ENCODE data around the gene KRTAP9-1.

KRTAP9-1 gene

DNA sequence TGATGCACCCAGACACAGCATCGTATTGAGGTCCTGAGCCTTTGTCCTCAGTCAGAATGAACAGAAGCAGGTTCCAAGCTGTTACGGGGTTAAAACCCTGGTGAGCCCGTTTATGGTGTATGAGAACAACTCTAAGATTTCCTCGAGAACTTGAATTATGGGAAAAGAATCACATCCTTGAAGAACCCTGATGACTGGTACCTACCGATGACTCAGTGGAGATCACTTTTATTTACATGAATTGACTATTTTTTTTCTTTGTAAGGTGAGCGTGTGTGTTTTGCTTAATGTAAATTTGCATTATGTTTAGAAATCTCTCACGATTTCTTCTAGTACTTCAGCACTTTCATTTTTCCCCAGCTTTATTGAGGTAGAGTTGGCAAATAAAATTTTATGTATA lies 25.9 kb upstream of the KRTAP9-1 start:
- DNase-seq (no peak), ATAC-seq (replicated peaks) (no peak)
- H3K27ac Mint-ChIP-seq, result no peak overlapping the region
- H3K9me3 Mint-ChIP-seq, result no peaks in the 10 kb centered on the region
- peaks cover 9% of the 10 kb centered on the region in 2 donors for H3K4me1 Mint-ChIP-seq
- no peak overlapping the region for H3K4me3 Mint-ChIP-seq
- H3K36me3 Mint-ChIP-seq, result no peaks in the 10 kb centered on the region
- H3K27me3 Mint-ChIP-seq, result peaks cover 0 to 4% of the 10 kb centered on the region in 2 donors

DNA sequence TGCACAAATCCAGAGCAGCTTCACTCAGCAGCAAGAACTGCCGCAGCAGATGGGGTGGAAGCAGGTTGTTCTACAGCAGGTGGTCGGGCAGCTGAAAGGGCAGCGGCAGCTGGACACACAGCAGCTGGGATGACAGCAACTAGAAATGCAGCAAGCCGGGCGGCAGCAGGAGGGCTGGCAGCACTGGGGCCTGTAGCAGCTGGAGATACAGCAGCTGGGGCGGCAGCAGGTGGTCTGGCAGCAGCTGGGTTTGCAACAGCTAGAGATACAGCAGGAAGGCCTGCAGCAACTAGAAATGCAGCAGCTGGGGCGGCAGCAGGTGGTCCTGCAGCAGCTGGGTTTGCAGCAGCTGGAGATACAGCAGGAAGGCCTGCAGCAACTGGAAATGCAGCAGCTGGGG lies 22.1 kb upstream of the KRTAP9-1 start:
- Mint-ChIP-seq H3K27me3 (no peaks in the 10 kb centered on the region), H3K4me3 (no peak overlapping the region), H3K4me1 (peaks cover 9% of the 10 kb centered on the region in 2 donors), H3K27ac (no peak overlapping the region), H3K36me3 (no peaks in the 10 kb centered on the region), H3K9me3 (peaks cover 2 to 4% of the 10 kb centered on the region in 2 donors)
- DNase-seq, result no peak
- ATAC-seq (replicated peaks), result no peak

DNA sequence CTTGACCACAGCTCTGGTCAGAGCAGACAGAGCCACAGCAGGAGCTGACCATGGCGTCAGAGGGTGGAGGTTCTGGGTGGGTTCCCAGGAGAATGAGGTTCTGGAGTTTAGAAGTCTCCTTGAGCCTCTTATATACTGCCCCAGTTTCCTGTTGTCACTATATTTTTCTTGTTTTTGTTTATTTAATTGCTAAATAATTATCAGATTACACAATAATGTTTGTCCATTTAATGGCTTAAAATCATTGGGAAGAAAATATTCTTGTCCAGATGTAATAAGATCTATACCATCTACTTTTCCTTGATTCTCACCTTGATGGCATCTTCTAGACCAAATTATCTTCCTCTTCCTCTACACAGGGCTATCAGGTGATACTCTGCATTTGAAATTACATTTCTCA lies 21.6 kb upstream of the KRTAP9-1 start, which contains the start of gene KRTAP4-3:
Gene KRTAP4-3, minus strand, starts transcription at position 101 of the 400 bp plus-strand sequence. Its CDS starts 49 bp downstream, at position 52.
- peaks cover 9 to 13% of the 10 kb centered on the region in 2 donors for H3K4me1 Mint-ChIP-seq
- peak within 1 kb of the TSS; percentile 25 for H3K27ac Mint-ChIP-seq
- ATAC-seq (replicated peaks) (no peak), DNase-seq (no peak)
- H3K36me3 Mint-ChIP-seq, result no peaks in the 10 kb centered on the region
- no peaks in the 10 kb centered on the region for H3K27me3 Mint-ChIP-seq
- H3K9me3 Mint-ChIP-seq, result peaks cover 2 to 4% of the 10 kb centered on the region in 2 donors
- no peak within 1 kb of the TSS for H3K4me3 Mint-ChIP-seq

DNA sequence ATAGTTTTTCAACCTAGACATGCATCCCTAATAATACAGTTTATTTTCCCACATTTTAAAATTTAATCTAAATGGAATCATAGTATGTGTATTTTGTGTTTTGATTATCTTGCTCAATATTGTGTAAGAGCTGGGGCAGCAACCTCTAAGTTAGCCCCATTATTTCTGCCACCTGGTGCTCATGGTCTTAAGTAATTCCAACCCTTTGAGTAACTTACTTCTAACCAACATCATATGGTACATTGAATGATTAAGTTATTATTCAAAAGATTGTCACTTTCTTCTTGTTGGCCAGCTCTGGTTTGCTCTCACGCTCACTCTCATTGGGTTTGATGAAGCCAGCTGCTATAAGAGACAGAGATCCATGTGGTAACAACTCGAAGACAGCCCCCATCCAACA lies 17.8 kb upstream of the KRTAP9-1 start:
- H3K9me3 Mint-ChIP-seq, result peaks cover 2 to 4% of the 10 kb centered on the region in 2 donors
- ATAC-seq (replicated peaks), result no peak
- H3K4me1 Mint-ChIP-seq, result peaks cover 26 to 35% of the 10 kb centered on the region in 2 donors
- no peaks in the 10 kb centered on the region for H3K36me3 Mint-ChIP-seq
- no peak overlapping the region for H3K4me3 Mint-ChIP-seq
- DNase-seq, result no peak
- no peak overlapping the region for H3K27ac Mint-ChIP-seq
- no peaks in the 10 kb centered on the region for H3K27me3 Mint-ChIP-seq

DNA sequence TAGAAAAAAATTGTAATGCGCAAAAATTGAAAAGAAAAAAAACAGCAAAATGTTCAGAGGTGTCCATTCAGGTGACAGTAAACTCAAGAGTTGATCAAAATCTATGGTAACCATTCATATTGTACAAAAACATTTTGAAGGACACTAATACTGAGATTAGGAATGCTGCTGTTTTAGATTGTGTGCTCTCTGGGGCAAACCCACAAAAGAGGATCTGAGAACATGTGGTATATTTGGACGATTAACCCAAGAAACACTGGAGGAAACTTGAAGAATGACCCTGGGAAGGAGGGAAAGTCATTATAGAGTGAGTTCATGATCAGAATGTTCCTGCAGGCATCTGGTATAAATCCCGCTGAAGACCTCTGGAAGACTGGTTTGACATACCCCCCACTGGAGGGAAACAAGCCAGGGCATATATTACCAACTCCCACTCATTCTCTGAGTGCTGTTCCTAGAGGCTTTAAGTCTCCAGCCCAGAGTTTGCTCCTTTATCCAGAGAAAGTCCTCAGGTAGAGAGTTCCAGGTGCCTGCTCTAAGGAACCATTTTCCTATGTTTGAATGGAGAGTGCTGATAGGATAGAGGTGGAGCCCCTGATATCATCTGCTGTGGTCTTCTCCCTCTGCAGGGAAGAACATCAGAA lies 12.8 kb upstream of the KRTAP9-1 start:
- ATAC-seq (replicated peaks) (peak; percentile 95 to 96), DNase-seq (peak; percentile 19)
- H3K4me3 Mint-ChIP-seq, result no peak overlapping the region
- no peaks in the 10 kb centered on the region for H3K27me3 Mint-ChIP-seq
- H3K36me3 Mint-ChIP-seq, result no peaks in the 10 kb centered on the region
- peaks cover 0 to 1% of the 10 kb centered on the region in 2 donors for H3K9me3 Mint-ChIP-seq
- H3K4me1 Mint-ChIP-seq, result peaks cover 39 to 51% of the 10 kb centered on the region in 2 donors
- peak overlapping the region; percentile 65 for H3K27ac Mint-ChIP-seq

DNA sequence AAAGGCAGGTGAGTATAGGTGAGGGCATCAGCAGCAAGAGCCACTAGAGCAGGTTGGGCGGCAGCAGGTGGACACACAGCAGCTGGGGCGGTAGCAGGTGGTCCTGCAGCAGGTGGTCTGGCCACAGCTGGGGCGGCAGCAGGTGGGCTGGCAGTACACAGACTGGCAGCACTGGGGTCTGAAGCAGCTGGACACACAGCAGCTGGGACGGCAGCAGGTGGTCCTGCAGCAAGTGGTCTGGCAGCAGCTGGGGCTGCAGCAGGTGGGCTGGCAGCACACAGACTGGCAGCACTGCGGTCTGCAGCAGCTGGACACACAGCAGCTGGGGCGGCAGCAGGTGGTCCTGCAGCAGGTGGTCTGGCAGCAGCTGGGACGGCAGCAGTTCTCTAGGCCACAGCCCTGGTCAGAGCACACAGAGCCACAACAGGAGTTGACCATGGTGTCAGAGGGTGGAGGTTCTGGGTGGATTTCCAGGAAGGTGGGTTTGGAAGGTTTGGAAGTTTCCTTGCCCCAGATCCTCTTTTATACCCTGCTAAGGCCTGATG lies 11.9 kb upstream of the KRTAP9-1 start, which contains the start of gene KRTAP4-2:
Gene KRTAP4-2, minus strand, starts transcription at position 495 of the 545 bp plus-strand sequence. Its CDS starts 57 bp downstream, at position 438.
- DNase-seq (no peak), ATAC-seq (replicated peaks) (no peak)
- Mint-ChIP-seq H3K4me1 (peaks cover 34 to 43% of the 10 kb centered on the region in 2 donors), H3K27ac (peak within 1 kb of the TSS; percentile 81), H3K4me3 (peak within 1 kb of the TSS in 1 of 2 donors; percentile 7), H3K27me3 (no peaks in the 10 kb centered on the region), H3K9me3 (peaks cover 0 to 1% of the 10 kb centered on the region in 2 donors), H3K36me3 (no peaks in the 10 kb centered on the region)

DNA sequence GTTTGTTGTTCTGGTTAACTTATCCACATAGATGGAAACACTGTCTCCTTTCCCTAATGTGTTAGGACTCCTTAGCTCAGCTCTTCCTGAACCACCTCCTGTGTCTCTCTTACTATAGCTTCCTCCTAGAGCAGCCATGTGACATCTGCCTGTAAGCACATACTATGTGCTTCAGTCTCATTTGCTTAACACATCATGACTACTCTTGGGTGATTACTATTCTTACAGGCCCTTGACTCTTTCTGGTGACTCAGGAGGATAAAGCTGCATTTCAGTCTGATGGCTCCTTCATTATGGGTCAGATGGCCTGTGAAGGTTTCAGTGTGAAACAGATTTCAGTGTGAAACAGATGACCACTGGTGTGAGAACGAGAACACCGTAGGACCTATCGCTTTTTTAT lies 11.3 kb upstream of the KRTAP9-1 start:
- peak; percentile 37 to 48 for ATAC-seq (replicated peaks)

DNA sequence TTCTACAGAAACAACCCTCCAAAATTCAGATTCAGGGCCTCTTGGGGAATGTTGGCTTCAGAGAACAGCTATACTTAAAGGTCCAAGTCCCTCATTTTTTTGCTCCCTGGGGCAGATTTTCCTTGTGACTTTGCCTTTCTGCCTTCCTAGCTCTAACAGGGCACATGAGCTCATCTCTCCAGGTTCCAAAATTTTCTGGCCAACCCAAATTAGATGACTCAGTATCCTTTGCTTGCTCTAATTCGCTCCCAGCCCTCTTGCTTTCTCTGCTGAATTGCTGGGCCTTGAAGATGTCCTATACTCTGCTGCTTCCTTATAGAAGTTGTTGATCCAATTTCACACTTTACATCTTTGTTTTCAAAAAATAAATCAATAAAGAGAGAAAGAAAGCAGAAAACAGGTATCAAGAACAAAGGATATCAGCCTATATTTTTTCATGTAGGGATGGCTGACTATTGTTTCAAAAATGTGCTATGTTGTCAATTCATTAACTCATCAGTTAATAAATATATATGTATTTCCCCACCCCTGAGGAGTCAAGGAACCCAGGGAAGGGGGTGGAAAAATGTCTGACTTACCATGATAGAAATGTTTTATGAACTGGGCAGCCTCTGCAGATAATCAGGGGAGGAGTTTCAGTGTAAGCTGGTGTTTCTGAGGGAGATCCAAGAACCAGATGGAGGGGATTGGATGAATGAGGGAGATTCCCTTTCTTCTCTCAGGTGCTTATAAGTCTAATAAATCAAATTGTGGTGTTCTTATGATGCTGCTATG lies 10.7 kb upstream of the KRTAP9-1 start:
- ATAC-seq (replicated peaks) (no peak), DNase-seq (no peak)
- no peak overlapping the region for H3K4me3 Mint-ChIP-seq
- H3K36me3 Mint-ChIP-seq, result no peaks in the 10 kb centered on the region
- H3K4me1 Mint-ChIP-seq, result peaks cover 31 to 42% of the 10 kb centered on the region in 2 donors
- no peak overlapping the region for H3K27ac Mint-ChIP-seq
- H3K9me3 Mint-ChIP-seq, result peaks cover 0 to 1% of the 10 kb centered on the region in 2 donors
- peaks cover 0 to under 1% of the 10 kb centered on the region in 2 donors for H3K27me3 Mint-ChIP-seq

More for the DNA sequence above, 11.3 kb upstream of the KRTAP9-1 start:
- peak overlapping the region; percentile 25 for H3K27ac Mint-ChIP-seq
- peaks cover 33 to 42% of the 10 kb centered on the region in 2 donors for H3K4me1 Mint-ChIP-seq
- peaks cover 0 to 1% of the 10 kb centered on the region in 2 donors for H3K9me3 Mint-ChIP-seq
- no peaks in the 10 kb centered on the region for H3K36me3 Mint-ChIP-seq
- no peak for DNase-seq
- H3K27me3 Mint-ChIP-seq, result no peaks in the 10 kb centered on the region
- no peak overlapping the region for H3K4me3 Mint-ChIP-seq

DNA sequence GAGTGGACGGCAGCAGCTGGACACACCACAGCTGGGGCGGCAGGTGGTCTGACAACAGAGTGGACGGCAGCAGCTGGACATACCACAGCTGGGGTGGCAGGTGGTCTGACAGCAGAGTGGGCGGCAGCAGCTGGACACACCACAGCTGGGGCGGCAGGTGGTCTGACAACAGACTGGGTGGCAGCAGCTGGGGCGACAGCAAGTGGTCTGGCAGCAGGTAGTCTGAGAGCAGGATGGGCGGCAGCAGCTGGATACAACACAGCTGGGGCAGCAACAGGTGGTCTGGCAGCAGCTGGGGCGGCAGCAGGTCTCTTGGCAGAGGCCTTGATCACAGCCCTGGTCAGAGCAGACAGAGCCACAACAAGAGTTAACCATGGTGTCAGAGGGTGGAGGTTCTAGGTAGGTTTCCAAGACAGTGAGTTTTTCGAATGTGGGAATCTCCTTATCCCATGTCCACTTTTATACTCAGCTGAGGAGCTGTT lies 5.2 kb upstream of the KRTAP9-1 start, which contains the start of gene KRTAP4-1:
Gene KRTAP4-1, minus strand, starts transcription at position 432 of the 482 bp plus-strand sequence. Its CDS starts 57 bp downstream, at position 375.
- Mint-ChIP-seq H3K27me3 (peaks cover 0 to 15% of the 10 kb centered on the region in 2 donors), H3K27ac (no peak within 1 kb of the TSS), H3K36me3 (no peaks in the 10 kb centered on the region), H3K4me1 (no peaks in the 10 kb centered on the region), H3K4me3 (no peak within 1 kb of the TSS), H3K9me3 (no peaks in the 10 kb centered on the region)
- DNase-seq (no peak), ATAC-seq (replicated peaks) (no peak)

DNA sequence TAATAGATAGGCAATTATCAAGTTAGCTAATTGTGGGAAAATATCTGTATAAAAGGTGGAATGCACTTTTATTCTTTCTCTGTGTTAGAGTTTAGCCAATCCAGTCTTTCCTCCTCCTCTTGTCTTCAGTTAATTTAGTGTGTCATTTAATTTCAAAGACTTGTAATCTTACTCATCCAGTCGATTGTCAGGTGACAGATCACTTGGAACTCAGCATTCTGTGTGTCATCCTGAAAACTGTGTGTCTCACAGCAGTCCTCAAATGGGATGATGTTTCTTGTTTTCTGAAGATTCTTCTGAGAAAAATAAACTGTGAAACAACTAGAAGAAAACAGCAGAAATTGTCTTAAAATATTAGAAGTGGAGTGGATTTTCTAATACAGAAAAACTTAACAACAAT lies 4.7 kb upstream of the KRTAP9-1 start:
- no peak for DNase-seq
- H3K36me3 Mint-ChIP-seq, result no peaks in the 10 kb centered on the region
- H3K4me3 Mint-ChIP-seq, result no peak overlapping the region
- H3K9me3 Mint-ChIP-seq, result no peaks in the 10 kb centered on the region
- peaks cover 3 to 17% of the 10 kb centered on the region in 2 donors for H3K27me3 Mint-ChIP-seq
- no peak overlapping the region for H3K27ac Mint-ChIP-seq
- no peaks in the 10 kb centered on the region for H3K4me1 Mint-ChIP-seq
- no peak for ATAC-seq (replicated peaks)

DNA sequence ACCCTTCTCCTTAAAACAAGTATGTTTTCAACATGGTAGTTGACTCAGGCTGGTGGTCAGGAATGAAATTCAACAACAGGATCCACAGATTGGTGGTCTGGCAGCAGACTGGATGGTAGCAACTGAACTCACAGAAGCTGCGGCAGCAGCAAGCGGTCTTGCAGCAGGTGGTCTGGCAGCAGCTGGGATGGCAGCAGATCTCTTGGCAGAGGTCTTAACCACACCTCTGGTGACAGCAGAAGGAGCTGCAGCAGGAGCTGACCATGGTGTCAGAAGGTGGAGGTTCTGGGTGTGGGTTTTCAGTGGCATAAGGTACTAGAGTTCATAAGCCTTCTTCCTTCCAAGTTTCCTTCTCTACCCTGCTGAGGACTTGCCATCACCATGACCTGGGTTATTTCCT lies 2.8 kb upstream of the KRTAP9-1 start:
- DNase-seq (no peak), ATAC-seq (replicated peaks) (no peak)
- Mint-ChIP-seq H3K27me3 (peaks cover 15 to 35% of the 10 kb centered on the region in 2 donors), H3K27ac (no peak overlapping the region), H3K4me1 (no peaks in the 10 kb centered on the region), H3K9me3 (no peaks in the 10 kb centered on the region), H3K36me3 (no peaks in the 10 kb centered on the region), H3K4me3 (no peak overlapping the region)

DNA sequence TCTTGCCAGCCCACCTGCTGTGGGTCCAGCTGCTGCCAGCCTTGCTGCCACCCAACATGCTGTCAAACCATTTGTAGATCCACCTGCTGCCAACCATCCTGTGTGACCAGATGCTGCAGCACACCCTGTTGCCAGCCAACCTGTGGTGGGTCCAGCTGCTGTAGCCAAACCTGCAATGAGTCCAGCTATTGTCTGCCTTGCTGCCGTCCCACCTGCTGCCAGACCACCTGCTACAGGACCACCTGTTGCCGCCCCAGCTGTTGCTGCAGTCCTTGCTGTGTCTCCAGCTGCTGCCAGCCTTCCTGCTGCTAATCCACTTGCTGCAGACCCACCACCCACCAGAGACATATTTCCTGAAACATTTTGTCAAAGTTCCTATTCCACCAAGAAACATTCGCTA lies 641 bp downstream of the KRTAP9-1 start:
- Mint-ChIP-seq H3K36me3 (no peaks in the 10 kb centered on the region), H3K4me3 (no peak overlapping the region), H3K27ac (no peak overlapping the region), H3K27me3 (peaks cover 15 to 34% of the 10 kb centered on the region in 2 donors), H3K9me3 (peaks cover 0 to 3% of the 10 kb centered on the region in 2 donors), H3K4me1 (no peaks in the 10 kb centered on the region)
- ATAC-seq (replicated peaks), result no peak
- DNase-seq, result no peak

DNA sequence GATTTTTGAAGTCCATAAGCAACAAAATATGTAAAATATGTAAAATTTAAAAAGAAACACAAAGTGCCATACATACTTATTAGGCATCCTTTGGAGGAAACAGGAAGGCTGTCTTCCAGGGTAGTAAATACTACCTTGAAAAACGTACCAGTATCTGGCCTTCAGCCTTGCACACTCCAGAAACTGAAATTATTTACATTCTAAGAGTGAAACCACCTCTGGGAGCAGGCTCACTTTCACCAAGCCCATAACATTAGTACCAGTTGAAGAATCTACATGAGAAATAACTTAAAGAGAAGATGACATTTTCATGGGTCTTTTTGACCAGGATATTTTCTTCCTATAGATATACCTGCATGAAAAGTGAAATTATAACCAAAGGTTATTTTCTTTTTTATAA lies 6.4 kb downstream of the KRTAP9-1 start:
- no peak overlapping the region for H3K27ac Mint-ChIP-seq
- H3K9me3 Mint-ChIP-seq, result peaks cover 0 to 7% of the 10 kb centered on the region in 2 donors
- no peak for ATAC-seq (replicated peaks)
- H3K36me3 Mint-ChIP-seq, result no peaks in the 10 kb centered on the region
- peaks cover 3 to 18% of the 10 kb centered on the region in 2 donors for H3K27me3 Mint-ChIP-seq
- peaks cover 0 to 2% of the 10 kb centered on the region in 2 donors for H3K4me1 Mint-ChIP-seq
- no peak overlapping the region for H3K4me3 Mint-ChIP-seq
- no peak for DNase-seq

DNA sequence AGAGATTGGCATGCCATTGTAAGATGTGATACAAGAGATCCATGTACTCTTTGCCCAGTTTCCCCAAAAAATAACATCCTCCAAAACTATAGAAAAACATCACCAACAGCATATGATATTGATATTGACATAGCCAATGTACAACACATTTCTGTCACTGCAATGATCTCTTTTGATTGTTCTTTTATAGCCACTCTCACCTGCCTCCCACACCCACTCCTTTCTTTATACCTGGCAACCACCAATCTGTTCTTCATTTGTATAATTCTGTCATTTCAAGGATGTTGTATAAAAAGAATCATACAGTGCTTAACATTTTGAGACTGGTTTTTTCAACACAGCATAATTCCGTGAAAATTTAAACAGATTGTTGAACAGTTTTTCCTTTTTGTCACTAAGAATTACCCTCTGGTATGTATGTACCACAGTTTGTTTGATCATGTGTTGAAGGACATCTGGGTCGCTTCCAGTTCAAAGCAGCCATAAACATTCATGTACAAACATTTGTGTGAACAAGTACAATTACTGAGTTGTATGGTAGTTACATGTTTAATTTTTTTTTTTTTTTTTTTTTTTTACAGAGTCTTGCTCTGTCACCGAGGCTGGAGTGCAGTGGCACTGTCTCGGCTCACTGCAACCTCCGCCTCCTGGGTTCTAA lies 9.9 kb downstream of the KRTAP9-1 start:
- H3K4me3 Mint-ChIP-seq, result no peak overlapping the region
- H3K36me3 Mint-ChIP-seq, result no peaks in the 10 kb centered on the region

More for the DNA sequence above, 9.9 kb downstream of the KRTAP9-1 start:
- ATAC-seq (replicated peaks), result no peak
- Mint-ChIP-seq H3K4me1 (peaks cover 0 to 2% of the 10 kb centered on the region in 2 donors), H3K9me3 (peaks cover 0 to 4% of the 10 kb centered on the region in 2 donors), H3K27ac (no peak overlapping the region), H3K27me3 (peaks cover 0 to 6% of the 10 kb centered on the region in 2 donors)
- DNase-seq, result no peak
